NOMO-1 treated with DMSO at 0.1 percent for 48 hours (cell line): ENCODE measurements around the gene FNDC3B.
A peak's percentile ranks its signal among the peaks of the same experiment; 100 is the strongest.

ENCODE experiments used
- DNase-seq: peaks from one replicate; lab custom pipeline; 2025; ENCODE audit not compliant: unreplicated experiment; lab: John Stamatoyannopoulos, UW

Gene FNDC3B

DNA sequence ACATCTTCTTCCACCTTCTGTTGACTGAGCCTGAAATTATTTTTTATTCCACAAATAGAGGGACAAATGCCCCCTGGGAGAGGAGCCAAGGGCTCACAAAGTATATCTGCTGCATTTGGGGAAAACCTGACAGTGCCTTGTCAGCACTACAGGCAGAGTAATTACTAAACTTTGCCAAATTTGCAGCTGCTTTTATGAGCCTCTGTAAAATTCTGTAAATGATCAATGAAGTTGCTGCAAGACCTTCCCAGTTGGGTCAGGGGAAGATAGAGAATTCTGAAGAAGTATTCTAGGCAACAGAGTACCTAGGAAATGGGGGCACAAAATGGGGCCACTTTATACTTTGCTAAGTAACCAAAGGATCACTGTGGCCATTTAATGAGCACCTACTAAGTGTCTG is 398.3 kb downstream of the FNDC3B start:
- no peak for DNase-seq

- no peak for DNase-seq
Observed at GRCh38 chr3:172438186-172438585, 398.8 kb downstream of the FNDC3B start.

- DNase-seq = no peak
Observed at GRCh38 chr3:172441581-172441980, 402.2 kb downstream of the FNDC3B start.

- DNase-seq = peak; percentile 19
Observed at GRCh38 chr3:172442606-172443005, 403.2 kb downstream of the FNDC3B start.

DNA sequence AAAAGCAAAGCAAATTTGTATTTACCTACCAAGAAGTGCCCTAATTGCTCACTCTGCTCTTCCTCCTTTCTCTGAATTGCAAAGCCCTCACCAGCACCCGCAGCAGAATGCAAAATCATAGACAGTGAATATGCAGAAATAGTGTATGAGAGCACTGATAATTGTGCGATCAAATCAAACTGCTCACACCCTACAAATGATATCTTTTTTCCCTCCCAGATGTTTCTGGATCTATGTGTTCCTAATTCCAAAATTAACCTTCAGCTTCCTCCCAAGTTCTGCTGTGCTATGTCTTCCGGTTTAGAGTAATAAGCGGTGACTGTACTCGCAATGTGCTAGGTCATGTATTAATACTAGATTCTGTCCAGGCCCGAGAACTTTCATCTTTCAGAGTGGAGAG is 405.4 kb downstream of the FNDC3B start:
- peak; percentile 60 for DNase-seq

GRCh38 chr3:172446198-172446597 is 406.8 kb downstream of the FNDC3B start:
- no peak for DNase-seq

DNA sequence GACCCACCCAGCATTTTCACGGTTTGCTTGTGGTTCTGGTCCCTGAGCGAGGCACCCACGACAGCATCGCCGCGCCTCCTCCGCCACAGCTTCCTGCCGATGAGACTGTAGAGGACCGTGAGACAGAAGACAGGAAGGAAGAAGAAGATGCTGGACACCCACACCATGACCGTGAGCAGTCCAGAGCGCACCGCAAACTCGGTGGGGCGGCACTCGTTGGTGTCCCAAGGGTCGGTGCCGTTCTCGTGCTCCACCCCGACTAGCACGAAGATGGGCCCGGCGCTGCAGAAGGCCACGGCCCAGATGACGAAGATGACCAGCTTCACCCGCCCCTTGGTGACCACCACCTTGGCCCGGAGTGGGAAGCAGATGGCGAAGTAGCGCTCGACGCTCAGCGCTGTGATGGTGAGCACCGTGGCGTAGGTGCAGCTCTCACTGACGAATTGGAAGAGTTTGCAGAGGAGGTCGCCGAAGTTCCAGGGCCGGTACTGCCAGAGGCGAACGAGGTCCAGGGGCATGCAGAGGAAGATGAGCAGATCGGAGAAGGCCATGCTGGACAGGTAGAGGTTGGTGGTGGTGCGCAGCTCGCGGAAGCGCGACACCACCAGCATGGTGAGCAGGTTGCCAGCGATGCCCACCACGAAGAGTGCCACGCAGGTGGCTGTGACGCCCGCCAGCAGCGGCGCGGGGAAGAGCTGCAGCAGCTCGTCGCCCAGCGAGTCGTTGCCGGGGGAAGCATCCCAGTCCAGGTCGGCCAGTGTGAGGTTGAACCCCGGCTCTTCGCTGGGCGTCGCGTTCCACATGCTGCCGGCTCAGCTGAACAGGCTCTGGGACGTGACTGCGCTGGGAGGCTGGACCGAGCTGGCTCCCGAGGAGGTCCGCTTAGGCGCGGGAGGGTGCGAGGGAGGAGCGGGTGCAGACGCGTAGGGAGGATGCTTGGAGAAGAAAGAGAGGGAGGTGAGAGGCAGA is 408.5 kb downstream of the FNDC3B start, which contains the start of gene GHSR:
TSS of gene GHSR (minus strand) at position 846 of the 969 bp plus-strand sequence. CDS start at position 803, 43 bp downstream.
- DNase-seq = no peak

GRCh38 chr3:172448661-172449465 is 409.5 kb downstream of the FNDC3B start:
- no peak for DNase-seq

GRCh38 chr3:172449466-172450149 is 410.2 kb downstream of the FNDC3B start:
- DNase-seq = no peak
